SK-N-SH (cell line): ENCODE results near the gene TENT4A. TPM values are rescaled to one million over a fixed set of nuclear protein-coding genes. Genes with fewer than 3 reads are reported as not detected.

Experiments
- CTCF ChIA-PET: fragments of 300-600, 350-600 bp; formaldehyde crosslinking; extraction: SDS; loops from one replicate; lab custom pipeline; 2021; lab: Yijun Ruan, JAX
- POLR2A ChIA-PET: fragments of 350-600 bp; sonication (Branson Sonifier 250); formaldehyde crosslinking; extraction: SDS; loops from one replicate; lab custom pipeline; 2020; ENCODE audit warnings: antibody characterized with exemption, inconsistent platforms; lab: Yijun Ruan, JAX
- DNase-seq: peaks from one replicate; pipeline ENCODE4 v3.0.0; 2012
- H2AFZ ChIP-seq: fragments of 200-600 bp; sonication (generic); 2 replicates; pipeline ENCODE4 v1.8.1; 2016; ENCODE audit warnings: antibody characterized with exemption, mild to moderate bottlenecking, low read depth
- H3F3A ChIP-seq: fragments of 200-600 bp; sonication (generic); replicated peaks from 2 replicates; pipeline ENCODE3; 2016; ENCODE audit warnings: antibody characterized with exemption, mild to moderate bottlenecking; ENCODE audit not compliant: insufficient read depth
- H3K27ac ChIP-seq, 2 experiments: fragments of 200-500 bp in 1 of 2; fragments of 200-600 bp in 1 of 2; sonication (Bioruptor generic) in 1 of 2; sonication (generic), shearing (Covaris generic) in 1 of 2; 2 replicates each; pipeline versions ENCODE4 v1.5.1 to v1.6.1; 2014 to 2016; ENCODE audit warnings: low read depth in 2 of 2, inconsistent platforms in 1 of 2, low read length in 1 of 2, mild to moderate bottlenecking in 1 of 2, mixed read lengths in 1 of 2
- H3K27me3 ChIP-seq: fragments of 200-600 bp; sonication (generic), shearing (Covaris generic); 2 replicates; pipeline ENCODE4 v1.6.1; 2016; ENCODE audit warnings: mixed run types; ENCODE audit not compliant: insufficient read depth
- H3K36me3 ChIP-seq, 2 experiments: fragments of 200-500 bp in 1 of 2; fragments of 200-600 bp in 1 of 2; sonication (Bioruptor generic) in 1 of 2; sonication (generic) in 1 of 2; replicated peaks in 1 of 2; 2 replicates each; pipeline versions ENCODE3 to v1.5.1; 2014 to 2016; ENCODE audit warnings: low read length in 1 of 2, mild to moderate bottlenecking in 1 of 2; ENCODE audit not compliant: insufficient read depth in 2 of 2, control insufficient read depth in 1 of 2
- H3K4me1 ChIP-seq, 2 experiments: fragments of 200-500 bp in 1 of 2; fragments of 200-600 bp in 1 of 2; sonication (Bioruptor generic) in 1 of 2; sonication (generic), shearing (Covaris generic) in 1 of 2; 2 replicates each; pipeline versions ENCODE4 v1.5.1 to v1.6.1; 2014 to 2016; ENCODE audit warnings: low read depth in 1 of 2, low read length in 1 of 2, mixed run types in 1 of 2; ENCODE audit not compliant: insufficient read depth in 2 of 2, control insufficient read depth in 1 of 2
- H3K4me2 ChIP-seq: fragments of 200-600 bp; sonication (generic), shearing (Covaris generic); 2 replicates; pipeline ENCODE4 v1.6.1; 2017; ENCODE audit warnings: mixed run types
- H3K4me3 ChIP-seq, 2 experiments: fragments of 200-500 bp in 1 of 2; fragments of 200-600 bp in 1 of 2; sonication (Bioruptor generic) in 1 of 2; sonication (generic), shearing (Covaris generic) in 1 of 2; 2 replicates each; pipeline versions ENCODE4 v1.5.1 to v1.8.1; 2014 to 2016; ENCODE audit warnings: low read depth in 2 of 2, inconsistent platforms in 1 of 2, low read length in 1 of 2, mild to moderate bottlenecking in 1 of 2, mixed read lengths in 1 of 2, moderate library complexity in 1 of 2
- H3K79me2 ChIP-seq: fragments of 200-600 bp; sonication (generic); 2 replicates; pipeline ENCODE4 v1.8.1; 2017; ENCODE audit warnings: mild to moderate bottlenecking; ENCODE audit not compliant: insufficient read depth
- H3K9ac ChIP-seq: fragments of 200-600 bp; sonication (generic); 2 replicates; pipeline ENCODE4 v1.6.1; 2017; ENCODE audit warnings: mixed run types
- H3K9me2 ChIP-seq: fragments of 200-600 bp; sonication (generic); 2 replicates; pipeline ENCODE4 v1.6.1; 2017; ENCODE audit warnings: mixed run types
- H3K9me3 ChIP-seq: fragments of 200-600 bp; sonication (generic); 2 replicates; pipeline ENCODE4 v1.6.1; 2017; ENCODE audit warnings: mixed run types, mild to moderate bottlenecking, moderate library complexity
- H4K20me1 ChIP-seq: fragments of 200-600 bp; sonication (generic); 2 replicates; pipeline ENCODE4 v1.6.1; 2017; ENCODE audit warnings: mild to moderate bottlenecking, mixed run types; ENCODE audit not compliant: insufficient read depth
- ELF1 ChIP-seq: IDR thresholded peaks from 2 replicates; pipeline ENCODE4 v1.4.0; 2012
- EP300 ChIP-seq, 2 experiments: IDR thresholded peaks; 2 replicates each; pipeline versions ENCODE4 v1.4.0 to v1.6.1; 2012; ENCODE audit warnings: borderline replicate concordance in 1 of 2, low read depth in 1 of 2, low read length in 1 of 2
- FOXJ3 ChIP-seq: sonication (generic); formaldehyde crosslinking; IDR thresholded peaks from 2 replicates; pipeline ENCODE4 v1.5.1; 2020; ENCODE audit warnings: mild to moderate bottlenecking, missing genetic modification reagents
- FOXM1 ChIP-seq: IDR thresholded peaks from 2 replicates; pipeline ENCODE4 v1.4.0; 2012; ENCODE audit warnings: low read depth, mild to moderate bottlenecking
- GABPA ChIP-seq: IDR thresholded peaks from 2 replicates; pipeline ENCODE4 v1.4.0; 2012; ENCODE audit warnings: low read depth, mild to moderate bottlenecking
- IRF3 ChIP-seq: fragments of 150-350 bp; IDR thresholded peaks from 2 replicates; pipeline ENCODE4 v1.6.1; 2016; ENCODE audit warnings: mild to moderate bottlenecking, low read depth, low read length
- POLR2AphosphoS5 ChIP-seq: IDR thresholded peaks from 2 replicates; pipeline ENCODE4 v1.6.1; 2012; ENCODE audit warnings: low read depth, low read length
- RFX5 ChIP-seq: IDR thresholded peaks from 2 replicates; pipeline ENCODE4 v1.6.1; 2012; ENCODE audit warnings: mild to moderate bottlenecking, improper control_type of control experiment, low read length
- SMC3 ChIP-seq: IDR thresholded peaks from 2 replicates; pipeline ENCODE4 v1.6.1; 2012; ENCODE audit warnings: low read depth, low read length, improper control_type of control experiment
- TAF1 ChIP-seq: IDR thresholded peaks from 2 replicates; pipeline ENCODE4 v1.6.1; 2012; ENCODE audit warnings: low read depth, mild to moderate bottlenecking, low read length, moderate library complexity, borderline replicate concordance
- USF2 ChIP-seq: fragments of 150-350 bp; IDR thresholded peaks from 2 replicates; pipeline ENCODE4 v1.6.1; 2017; ENCODE audit warnings: antibody characterized with exemption, low read length, low read depth, borderline replicate concordance
- WGBS: methylation state at CpG from one replicate; pipeline ENCODE4 v1.1.6; 2017; ENCODE audit warnings: low lambda C conversion rate; 5-methylcytosine and 5-hydroxymethylcytosine counted together
- polyA plus RNA-seq, 3 experiments: library from polyadenylated mRNA; depleted of rRNA; stranded (reverse); fragments of >200 nt; gene quantifications; 2 replicates each; pipeline ENCODE4 v1.2.3, GENCODE V29; 2012

TENT4A gene
- polyA plus RNA-seq, 1 of the 3 experiments (the other 2 are of a cell fraction) = 6.0 TPM

- H3K4me2 ChIP-seq = no peak overlapping the region
- peaks cover 0 to 10% of the 10 kb centered on the region in 2 experiments; a peak in 1 of 4 replicates for H3K4me1 ChIP-seq
- H3K27me3 ChIP-seq = no peaks in the 10 kb centered on the region
- DNase-seq = no peak
- H3F3A ChIP-seq = no peaks in the 10 kb centered on the region
- no peak overlapping the region for H2AFZ ChIP-seq
- H3K9me2 ChIP-seq = no peaks in the 10 kb centered on the region
- TF ChIP-seq EP300 (IDR thresholded peaks at IDR 0.05; ENCODE audit: borderline replicate concordance in 1 of 2, low read depth in 1 of 2, low read length in 1 of 2) (no peak), USF2 (no peak), IRF3 (no peak)
- peaks cover 55% of the 10 kb centered on the region for H4K20me1 ChIP-seq
- no peak overlapping the region for H3K9ac ChIP-seq
- H3K36me3 ChIP-seq = peaks cover 41 to 60% of the 10 kb centered on the region in 2 experiments
- H3K9me3 ChIP-seq = no peaks in the 10 kb centered on the region
- 91% methylated on average over 9 of the region's 9 CpGs for WGBS
- no peak overlapping the region; a peak in 1 of 4 replicates for H3K27ac ChIP-seq
- H3K79me2 ChIP-seq = peaks cover 78% of the 10 kb centered on the region
- CTCF ChIA-PET = interaction anchor here (1.4 to 3.6 kb wide), 5 partner anchors 10 to 161 kb away, joined by 3 to 37 read pairs (median 14); no protein-coding TSS in a partner anchor
- H3K4me3 ChIP-seq = no peak overlapping the region
- POLR2A ChIA-PET = interaction anchor here (1.3 kb wide), 1 partner anchor 113 kb away, joined by 4 read pairs; the partner anchor contains the start of gene SRD5A1
Observed at GRCh38 chr5:6746244-6746643, 33.0 kb downstream of the TENT4A start.

GRCh38 chr5:6747103-6747502 lies 33.9 kb downstream of the TENT4A start:
- Histone ChIP-seq H2AFZ (no peak overlapping the region), H3K27ac (no peak overlapping the region), H3K79me2 (peaks cover 76% of the 10 kb centered on the region), H3K9me2 (no peaks in the 10 kb centered on the region), H3K4me1 (peaks cover 0 to 10% of the 10 kb centered on the region in 2 experiments; a peak in 1 of 4 replicates), H3K4me3 (no peak overlapping the region), H3K9me3 (no peaks in the 10 kb centered on the region), H3K36me3 (peaks cover 48 to 66% of the 10 kb centered on the region in 2 experiments), H3K27me3 (no peaks in the 10 kb centered on the region), H3K9ac (no peak overlapping the region), H3K4me2 (no peak overlapping the region), H3F3A (no peaks in the 10 kb centered on the region), H4K20me1 (peaks cover 55% of the 10 kb centered on the region)
- ChIA-PET POLR2A (no interaction called here), CTCF (interaction anchor here (0.9 to 3.6 kb wide), 3 partner anchors 11 to 206 kb away, joined by 3 to 30 read pairs (median 14); no protein-coding TSS in a partner anchor)
- DNase-seq = no peak
- WGBS = 91% methylated on average over 9 of the region's 9 CpGs
- TF ChIP-seq RFX5 = no peak

GRCh38 chr5:6748142-6748541 lies 34.9 kb downstream of the TENT4A start:
- Histone ChIP-seq H3K27me3 (no peaks in the 10 kb centered on the region), H3K27ac (no peak overlapping the region), H3K79me2 (peaks cover 72% of the 10 kb centered on the region), H3F3A (no peaks in the 10 kb centered on the region), H3K4me3 (no peak overlapping the region), H3K9ac (no peak overlapping the region), H3K9me2 (no peaks in the 10 kb centered on the region), H2AFZ (no peak overlapping the region), H4K20me1 (peaks cover 51% of the 10 kb centered on the region), H3K36me3 (peaks cover 53 to 68% of the 10 kb centered on the region in 2 experiments), H3K9me3 (no peaks in the 10 kb centered on the region), H3K4me2 (no peak overlapping the region), H3K4me1 (peaks cover 0 to 10% of the 10 kb centered on the region in 2 experiments; a peak in 1 of 4 replicates)
- ChIA-PET POLR2A (no interaction called here), CTCF (interaction anchor here (0.9 to 3.6 kb wide), 2 partner anchors 18 to 207 kb away, joined by 3 to 14 read pairs; no protein-coding TSS in a partner anchor)
- WGBS = 98% methylated on average over 10 of the region's 11 CpGs
- TF ChIP-seq ELF1 (no peak), FOXJ3 (CRISPR knock-in tag) (no peak), FOXM1 (no peak), POLR2AphosphoS5 (no peak), SMC3 (no peak), GABPA (no peak), TAF1 (no peak)
- no peak for DNase-seq
